Neural progenitor cell (in vitro differentiated cells): Measurements from ENCODE around the gene SLC30A2.

Experiments
- EZH2 ChIP-seq: fragments of 200-600 bp; sonication (generic); IDR thresholded peaks from 2 replicates; pipeline ENCODE4 v1.6.1; 2017; ENCODE audit warnings: antibody characterized with exemption, mild to moderate bottlenecking, moderate library complexity
- EZH2phosphoT487 ChIP-seq: fragments of 200-600 bp; sonication (generic); IDR thresholded peaks from 2 replicates; pipeline ENCODE4 v1.6.1; 2017; ENCODE audit warnings: antibody characterized with exemption
- TF ChIP-seq, protein P1 (sequence below): fragments of 200-600 bp; sonication (generic); IDR thresholded peaks from 2 replicates; pipeline ENCODE4 v1.5.1; 2017; ENCODE audit warnings: antibody characterized with exemption, mild to moderate bottlenecking

DNA sequence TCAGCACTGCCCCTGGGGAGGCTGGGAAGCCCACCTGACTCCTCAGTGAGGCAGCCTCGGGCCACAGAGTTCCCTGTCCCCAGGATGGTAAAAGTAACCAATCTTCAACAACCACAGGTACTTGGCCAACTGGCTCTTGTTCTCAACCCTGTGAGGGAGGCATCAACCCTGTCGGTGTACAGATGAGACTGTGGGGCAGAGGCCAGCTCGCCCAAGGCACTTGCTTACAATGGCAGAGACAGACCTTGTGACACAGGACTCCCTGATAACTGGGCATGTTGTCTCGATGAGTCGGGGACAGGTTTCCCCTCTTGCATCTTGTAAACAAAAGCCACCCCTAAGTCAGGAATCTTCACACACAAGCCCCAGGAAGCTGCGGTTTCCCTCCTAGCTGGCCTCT is 8.0 kb downstream of the SLC30A2 start:
- TF ChIP-seq, protein P1, sequence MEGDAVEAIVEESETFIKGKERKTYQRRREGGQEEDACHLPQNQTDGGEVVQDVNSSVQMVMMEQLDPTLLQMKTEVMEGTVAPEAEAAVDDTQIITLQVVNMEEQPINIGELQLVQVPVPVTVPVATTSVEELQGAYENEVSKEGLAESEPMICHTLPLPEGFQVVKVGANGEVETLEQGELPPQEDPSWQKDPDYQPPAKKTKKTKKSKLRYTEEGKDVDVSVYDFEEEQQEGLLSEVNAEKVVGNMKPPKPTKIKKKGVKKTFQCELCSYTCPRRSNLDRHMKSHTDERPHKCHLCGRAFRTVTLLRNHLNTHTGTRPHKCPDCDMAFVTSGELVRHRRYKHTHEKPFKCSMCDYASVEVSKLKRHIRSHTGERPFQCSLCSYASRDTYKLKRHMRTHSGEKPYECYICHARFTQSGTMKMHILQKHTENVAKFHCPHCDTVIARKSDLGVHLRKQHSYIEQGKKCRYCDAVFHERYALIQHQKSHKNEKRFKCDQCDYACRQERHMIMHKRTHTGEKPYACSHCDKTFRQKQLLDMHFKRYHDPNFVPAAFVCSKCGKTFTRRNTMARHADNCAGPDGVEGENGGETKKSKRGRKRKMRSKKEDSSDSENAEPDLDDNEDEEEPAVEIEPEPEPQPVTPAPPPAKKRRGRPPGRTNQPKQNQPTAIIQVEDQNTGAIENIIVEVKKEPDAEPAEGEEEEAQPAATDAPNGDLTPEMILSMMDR = no peak
- TF ChIP-seq EZH2 (no peak), EZH2phosphoT487 (no peak)
